Memory B cell (primary cell): ENCODE data around the gene PCSK9.

Experiments used
- ATAC-seq: fragments of 150-1000 bp; cut with Tn5 transposase; 2 replicates; pipeline ENCODE4 v1.10.0; 2021; ENCODE audit warnings: low read depth, mild to moderate bottlenecking, moderate library complexity
- DNase-seq, 2 donors: peaks; one replicate each; pipeline ENCODE4 v3.0.0; 2022; ENCODE audit warnings: low spot score in 2 of 2
- H3K27ac Mint-ChIP-seq: one replicate; pipeline ENCODE4 v1.8.0; 2022; ENCODE audit warnings: mild to moderate bottlenecking, moderate library complexity, mixed read lengths
- H3K27me3 Mint-ChIP-seq: one replicate; pipeline ENCODE4 v1.8.0; 2022; ENCODE audit warnings: mixed read lengths
- H3K36me3 Mint-ChIP-seq: one replicate; pipeline ENCODE4 v1.8.0; 2022; ENCODE audit warnings: mild to moderate bottlenecking, mixed read lengths
- H3K4me1 Mint-ChIP-seq: one replicate; pipeline ENCODE4 v1.8.0; 2022; ENCODE audit warnings: mixed read lengths
- H3K4me3 Mint-ChIP-seq: one replicate; pipeline ENCODE4 v1.8.0; 2022; ENCODE audit warnings: mild to moderate bottlenecking, moderate library complexity, mixed read lengths
- H3K9me3 Mint-ChIP-seq: one replicate; pipeline ENCODE4 v1.8.0; 2022; ENCODE audit warnings: mixed read lengths

Gene PCSK9

GRCh38 chr1:55064861-55065263 is 25.5 kb downstream of the PCSK9 start:
- no peak overlapping the region for H3K27ac Mint-ChIP-seq
- H3K9me3 Mint-ChIP-seq: no peaks in the 10 kb centered on the region
- DNase-seq (no peak), ATAC-seq (no peak)
- H3K27me3 Mint-ChIP-seq: peaks cover 2% of the 10 kb centered on the region
- H3K4me3 Mint-ChIP-seq: no peak overlapping the region
- H3K4me1 Mint-ChIP-seq: peaks cover 4% of the 10 kb centered on the region
- H3K36me3 Mint-ChIP-seq: peaks cover 20% of the 10 kb centered on the region

GRCh38 chr1:55065648-55066047 is 26.3 kb downstream of the PCSK9 start:
- DNase-seq (no peak), ATAC-seq (no peak)
- Mint-ChIP-seq H3K4me3 (no peak overlapping the region), H3K27ac (no peak overlapping the region), H3K9me3 (no peaks in the 10 kb centered on the region), H3K27me3 (no peaks in the 10 kb centered on the region), H3K4me1 (peaks cover 4% of the 10 kb centered on the region), H3K36me3 (peaks cover 28% of the 10 kb centered on the region)

GRCh38 chr1:55067022-55067778 is 27.9 kb downstream of the PCSK9 start:
- Mint-ChIP-seq H3K9me3 (no peaks in the 10 kb centered on the region), H3K4me3 (no peak overlapping the region), H3K4me1 (peaks cover 4% of the 10 kb centered on the region), H3K27ac (peak overlapping the region; percentile 39), H3K36me3 (peaks cover 39% of the 10 kb centered on the region), H3K27me3 (no peaks in the 10 kb centered on the region)
- no peak for DNase-seq
- ATAC-seq: no peak

- H3K4me1 Mint-ChIP-seq: peaks cover 4% of the 10 kb centered on the region
- H3K9me3 Mint-ChIP-seq: no peaks in the 10 kb centered on the region
- H3K27me3 Mint-ChIP-seq: no peaks in the 10 kb centered on the region
- no peak overlapping the region for H3K4me3 Mint-ChIP-seq
- DNase-seq (no peak), ATAC-seq (no peak)
- H3K27ac Mint-ChIP-seq: no peak overlapping the region
- H3K36me3 Mint-ChIP-seq: peaks cover 44% of the 10 kb centered on the region
Observed at GRCh38 chr1:55067914-55068313, 28.6 kb downstream of the PCSK9 start.

GRCh38 chr1:55068638-55069037 is 29.3 kb downstream of the PCSK9 start:
- no peaks in the 10 kb centered on the region for H3K9me3 Mint-ChIP-seq
- no peak overlapping the region for H3K4me3 Mint-ChIP-seq
- H3K27me3 Mint-ChIP-seq: no peaks in the 10 kb centered on the region
- H3K36me3 Mint-ChIP-seq: peaks cover 50% of the 10 kb centered on the region
- peaks cover 4% of the 10 kb centered on the region for H3K4me1 Mint-ChIP-seq
- H3K27ac Mint-ChIP-seq: peak overlapping the region; percentile 72
- ATAC-seq (no peak), DNase-seq (no peak)

GRCh38 chr1:55069280-55069679 is 29.9 kb downstream of the PCSK9 start:
- Mint-ChIP-seq H3K36me3 (peaks cover 51% of the 10 kb centered on the region), H3K27ac (peak overlapping the region; percentile 72), H3K27me3 (no peaks in the 10 kb centered on the region), H3K9me3 (no peaks in the 10 kb centered on the region), H3K4me1 (peaks cover 4% of the 10 kb centered on the region), H3K4me3 (no peak overlapping the region)
- ATAC-seq (no peak), DNase-seq (no peak)

GRCh38 chr1:55070293-55071164 is 31.2 kb downstream of the PCSK9 start:
- Mint-ChIP-seq H3K4me1 (no peaks in the 10 kb centered on the region), H3K9me3 (no peaks in the 10 kb centered on the region), H3K36me3 (peaks cover 58% of the 10 kb centered on the region), H3K4me3 (no peak overlapping the region), H3K27ac (peak overlapping the region; percentile 3), H3K27me3 (no peaks in the 10 kb centered on the region)
- ATAC-seq (no peak), DNase-seq (no peak)

GRCh38 chr1:55071477-55071876 is 32.1 kb downstream of the PCSK9 start:
- Mint-ChIP-seq H3K4me1 (no peaks in the 10 kb centered on the region), H3K4me3 (no peak overlapping the region), H3K27me3 (no peaks in the 10 kb centered on the region), H3K9me3 (no peaks in the 10 kb centered on the region), H3K27ac (no peak overlapping the region), H3K36me3 (peaks cover 60% of the 10 kb centered on the region)
- DNase-seq (no peak), ATAC-seq (no peak)

GRCh38 chr1:55073187-55073916 is 34.0 kb downstream of the PCSK9 start:
- Mint-ChIP-seq H3K27ac (peak overlapping the region; percentile 18), H3K9me3 (no peaks in the 10 kb centered on the region), H3K36me3 (peaks cover 61% of the 10 kb centered on the region), H3K27me3 (no peaks in the 10 kb centered on the region), H3K4me3 (no peak overlapping the region), H3K4me1 (no peaks in the 10 kb centered on the region)
- no peak for ATAC-seq
- DNase-seq: no peak

GRCh38 chr1:55074455-55074854 is 35.1 kb downstream of the PCSK9 start:
- no peak overlapping the region for H3K4me3 Mint-ChIP-seq
- no peak overlapping the region for H3K27ac Mint-ChIP-seq
- H3K27me3 Mint-ChIP-seq: no peaks in the 10 kb centered on the region
- peaks cover 57% of the 10 kb centered on the region for H3K36me3 Mint-ChIP-seq
- H3K9me3 Mint-ChIP-seq: no peaks in the 10 kb centered on the region
- ATAC-seq (no peak), DNase-seq (no peak)
- no peaks in the 10 kb centered on the region for H3K4me1 Mint-ChIP-seq

GRCh38 chr1:55076356-55076755 is 37.0 kb downstream of the PCSK9 start:
- Mint-ChIP-seq H3K9me3 (no peaks in the 10 kb centered on the region), H3K27ac (no peak overlapping the region), H3K27me3 (no peaks in the 10 kb centered on the region), H3K4me3 (no peak overlapping the region), H3K36me3 (peaks cover 46% of the 10 kb centered on the region), H3K4me1 (no peaks in the 10 kb centered on the region)
- DNase-seq (no peak), ATAC-seq (no peak)

GRCh38 chr1:55078470-55078869 is 39.1 kb downstream of the PCSK9 start:
- no peak for ATAC-seq
- DNase-seq: no peak
- Mint-ChIP-seq H3K4me1 (no peaks in the 10 kb centered on the region), H3K27ac (no peak overlapping the region), H3K4me3 (no peak overlapping the region), H3K9me3 (no peaks in the 10 kb centered on the region), H3K27me3 (no peaks in the 10 kb centered on the region), H3K36me3 (peaks cover 38% of the 10 kb centered on the region)

GRCh38 chr1:55079651-55080050 is 40.3 kb downstream of the PCSK9 start:
- peaks cover 40% of the 10 kb centered on the region for H3K36me3 Mint-ChIP-seq

More at GRCh38 chr1:55079651-55080050, 40.3 kb downstream of the PCSK9 start:
- Mint-ChIP-seq H3K27ac (no peak overlapping the region), H3K4me3 (no peak overlapping the region), H3K9me3 (no peaks in the 10 kb centered on the region), H3K4me1 (no peaks in the 10 kb centered on the region), H3K27me3 (no peaks in the 10 kb centered on the region)
- ATAC-seq: no peak
- no peak for DNase-seq
